Skeletal muscle satellite cell (primary cell): ENCODE measurements around the gene UBE2L6. TPM values are rescaled to one million over a fixed set of nuclear protein-coding genes. Genes with fewer than 3 reads are reported as not detected.

Source experiments
- H3K27me3 ChIP-seq: 2 replicates; pipeline ENCODE4 v1.7.0; 2013; ENCODE audit warnings: low read length; ENCODE audit not compliant: control insufficient read depth, insufficient read depth
- H3K36me3 ChIP-seq: 2 replicates; pipeline ENCODE4 v1.7.0; 2013; ENCODE audit warnings: mild to moderate bottlenecking, control low read depth, low read length; ENCODE audit not compliant: insufficient read depth
- H3K4me1 ChIP-seq: 2 replicates; pipeline ENCODE4 v1.7.0; 2013; ENCODE audit warnings: low read length; ENCODE audit not compliant: control insufficient read depth, insufficient read depth
- H3K4me2 ChIP-seq: 2 replicates; pipeline ENCODE4 v1.7.0; 2013; ENCODE audit warnings: mild to moderate bottlenecking, low read length
- H3K4me3 ChIP-seq: 2 replicates; pipeline ENCODE4 v1.7.0; 2013; ENCODE audit warnings: low read length
- H3K9ac ChIP-seq: 2 replicates; pipeline ENCODE4 v1.7.0; 2013; ENCODE audit warnings: mild to moderate bottlenecking, low read depth, low read length, moderate library complexity
- H3K9me3 ChIP-seq: replicated peaks from 2 replicates; pipeline ENCODE4 v1.7.0; 2013; ENCODE audit warnings: mild to moderate bottlenecking, control low read depth, low read length
- small RNA-seq: library from RNA; depleted of rRNA; stranded (forward); fragments of <200 nt; gene quantifications from one replicate; pipeline ENCODE3, GENCODE V24; 2012

Gene UBE2L6

GRCh38 chr11:57504511-57504910 is 63.0 kb downstream of the UBE2L6 start:
- no peak overlapping the region for H3K4me3 ChIP-seq
- no peak overlapping the region for H3K9ac ChIP-seq
- H3K27me3 ChIP-seq, result no peaks in the 10 kb centered on the region
- no peak overlapping the region for H3K4me2 ChIP-seq
- H3K9me3 ChIP-seq, result no peaks in the 10 kb centered on the region
- H3K36me3 ChIP-seq, result peaks cover 4% of the 10 kb centered on the region
- H3K4me1 ChIP-seq, result peaks cover 8% of the 10 kb centered on the region

GRCh38 chr11:57502870-57503269 is 64.6 kb downstream of the UBE2L6 start:
- H3K9ac ChIP-seq, result no peak overlapping the region
- H3K9me3 ChIP-seq, result no peaks in the 10 kb centered on the region
- peaks cover 4% of the 10 kb centered on the region for H3K36me3 ChIP-seq
- peaks cover 12% of the 10 kb centered on the region for H3K4me1 ChIP-seq
- no peaks in the 10 kb centered on the region for H3K27me3 ChIP-seq
- no peak overlapping the region for H3K4me3 ChIP-seq
- no peak overlapping the region for H3K4me2 ChIP-seq

- Histone ChIP-seq H3K36me3 (peaks cover 4% of the 10 kb centered on the region), H3K9me3 (no peaks in the 10 kb centered on the region), H3K4me2 (no peak overlapping the region), H3K9ac (no peak overlapping the region), H3K4me3 (no peak overlapping the region), H3K4me1 (peaks cover 12% of the 10 kb centered on the region), H3K27me3 (no peaks in the 10 kb centered on the region)
Observed at GRCh38 chr11:57502376-57502775, 65.1 kb downstream of the UBE2L6 start.

- no peaks in the 10 kb centered on the region for H3K9me3 ChIP-seq
Observed at GRCh38 chr11:57501953-57502352, 65.5 kb downstream of the UBE2L6 start.

More at GRCh38 chr11:57501953-57502352, 65.5 kb downstream of the UBE2L6 start:
- H3K4me1 ChIP-seq, result peaks cover 12% of the 10 kb centered on the region
- no peaks in the 10 kb centered on the region for H3K27me3 ChIP-seq
- H3K9ac ChIP-seq, result no peak overlapping the region
- H3K36me3 ChIP-seq, result peaks cover 4% of the 10 kb centered on the region
- H3K4me2 ChIP-seq, result no peak overlapping the region
- H3K4me3 ChIP-seq, result no peak overlapping the region

Small RNAs within 50 kb of the gene (small RNA-seq; reads per million reads assigned to genes)
- gene RN7SL605P, result not detected
